Endothelial cell of umbilical vein (primary cell): ENCODE measurements around the gene CNEP1R1. TPM values are rescaled to one million over a fixed set of nuclear protein-coding genes. Genes with fewer than 3 reads are reported as not detected.

ENCODE experiments used
- BruUV-seq: library from RNA; stranded (reverse); fragments of 400-500 nt; replicated peaks from 2 replicates; lab custom pipeline; 2021; lab: Mats Ljungman, UMichigan
- CTCF ChIA-PET: fragments of 300-600, 350-600 bp; sonication (Branson Sonifier 250); formaldehyde crosslinking; loops from one replicate; lab custom pipeline; 2021; ENCODE audit warnings: antibody characterized with exemption, inconsistent platforms; lab: Charles Lee
- POLR2A ChIA-PET: fragments of 300-600, 350-600 bp; sonication (Branson Sonifier 250); formaldehyde crosslinking; loops from one replicate; lab custom pipeline; 2021; ENCODE audit warnings: antibody characterized with exemption, inconsistent platforms; lab: Charles Lee
- DNase-seq: peaks from one replicate; pipeline ENCODE4 v3.0.0-alpha.2; 2011; ENCODE audit warnings: low read depth, low spot score
- FAIRE-seq: peaks from 2 replicates; lab custom pipeline; 2011; peaks lifted over from hg19 to GRCh38; lab: Jason Lieb, UNC
- H2AFZ ChIP-seq: 2 replicates; pipeline ENCODE4 v1.6.0; 2012; ENCODE audit warnings: low read depth, low read length, control low read depth, inconsistent platforms
- H3K27ac ChIP-seq: 2 replicates; pipeline ENCODE4 v1.5.1; 2011; ENCODE audit warnings: low read depth, mild to moderate bottlenecking, control low read depth, low read length, moderate library complexity; ENCODE audit not compliant: insufficient read depth
- H3K27me3 ChIP-seq, 2 experiments: 2 replicates each; pipeline versions ENCODE4 v1.6.0 to v1.6.1; 2011; ENCODE audit warnings: low read length in 2 of 2, mixed read lengths in 1 of 2; ENCODE audit not compliant: control insufficient read depth in 2 of 2, insufficient read depth in 2 of 2
- H3K36me3 ChIP-seq, 2 experiments: 2 replicates in 1 of 2; 3 replicates in 1 of 2; pipeline ENCODE4 v1.5.1; 2011; ENCODE audit warnings: low read length in 2 of 2, mild to moderate bottlenecking in 1 of 2, moderate library complexity in 1 of 2; ENCODE audit not compliant: control insufficient read depth in 2 of 2, insufficient read depth in 2 of 2; ENCODE audit errors: extremely low read depth in 1 of 2
- H3K4me1 ChIP-seq: 3 replicates; pipeline ENCODE4 v1.5.1; 2011; ENCODE audit warnings: mild to moderate bottlenecking, low read length; ENCODE audit not compliant: control insufficient read depth, insufficient read depth; ENCODE audit errors: extremely low read depth
- H3K4me2 ChIP-seq: 2 replicates; pipeline ENCODE4 v1.6.1; 2011; ENCODE audit warnings: low read length, control low read depth, mixed read lengths; ENCODE audit not compliant: insufficient read depth
- H3K4me3 ChIP-seq, 3 experiments: fragments of 200-600 bp in 1 of 3; sonication (generic), shearing (Covaris generic) in 1 of 3; replicated peaks in 1 of 3; 2 replicates each; pipeline ENCODE4 v1.5.1; 2011 to 2016; ENCODE audit warnings: control low read depth in 3 of 3, low read length in 3 of 3, mild to moderate bottlenecking in 2 of 3, inconsistent platforms in 1 of 3, low read depth in 1 of 3, moderate library complexity in 1 of 3; ENCODE audit not compliant: insufficient read depth in 1 of 3
- H3K79me2 ChIP-seq: 2 replicates; pipeline ENCODE4 v1.6.0; 2012; ENCODE audit warnings: low read length, inconsistent platforms; ENCODE audit not compliant: control insufficient read depth, insufficient read depth
- H3K9ac ChIP-seq: replicated peaks from 2 replicates; pipeline ENCODE3; 2011; ENCODE audit warnings: low read length, control low read depth; ENCODE audit not compliant: insufficient read depth; ENCODE audit errors: extremely low read depth
- H3K9me1 ChIP-seq: replicated peaks from 3 replicates; pipeline ENCODE4 v1.6.0; 2011; ENCODE audit warnings: mild to moderate bottlenecking, low read length; ENCODE audit not compliant: control insufficient read depth, insufficient read depth; ENCODE audit errors: extremely low read depth
- H3K9me3 ChIP-seq: replicated peaks from 2 replicates; pipeline ENCODE4 v1.5.1; 2012; ENCODE audit warnings: low read length, inconsistent platforms; ENCODE audit not compliant: control insufficient read depth, insufficient read depth
- H4K20me1 ChIP-seq: replicated peaks from 2 replicates; pipeline ENCODE3; 2011; ENCODE audit warnings: mild to moderate bottlenecking, low read length; ENCODE audit not compliant: control insufficient read depth, insufficient read depth; ENCODE audit errors: extremely low read depth
- EZH2 ChIP-seq: IDR thresholded peaks from 2 replicates; pipeline ENCODE4 v1.6.1; 2012; ENCODE audit warnings: borderline replicate concordance, low read depth, mild to moderate bottlenecking, moderate library complexity, low read length, inconsistent platforms; ENCODE audit not compliant: severe bottlenecking
- FOS ChIP-seq: IDR thresholded peaks from 2 replicates; pipeline ENCODE4 v1.6.1; 2011; ENCODE audit warnings: mild to moderate bottlenecking, low read length, moderate library complexity, borderline replicate concordance; ENCODE audit not compliant: insufficient read depth
- JUN ChIP-seq: IDR thresholded peaks from 2 replicates; pipeline ENCODE4 v1.6.1; 2011; ENCODE audit warnings: borderline replicate concordance, low read depth; ENCODE audit not compliant: insufficient read length, insufficient read depth
- POLR2A ChIP-seq: IDR thresholded peaks from 2 replicates; pipeline ENCODE4 v1.6.1; 2012; ENCODE audit warnings: low read depth, mild to moderate bottlenecking, control low read depth, low read length
- dilution Hi-C: fragments of 300-500 bp; cut with MboI; formaldehyde crosslinking; loops from one replicate; pipeline ENCODE4 v1.15.0; 2019; ENCODE audit warnings: low sequenced_read_pairs; ENCODE audit not compliant: extremely low pct_ligation_motif_present
- intact Hi-C: fragments of 100-400 bp; cut with micrococcal nuclease; formaldehyde crosslinking; loops from one replicate; pipeline ENCODE4 v1.10.0; 2022
- polyA plus RNA-seq, 4 experiments: library from polyadenylated mRNA; depleted of rRNA in 3 of 4; stranded (reverse) in 3 of 4; unstranded in 1 of 4; fragments of >200 nt; gene quantifications; 2 replicates each; pipeline versions ENCODE4 v1.2.1 to v1.2.3, GENCODE V29; 2011 to 2012; ENCODE audit warnings: missing spikeins in 1 of 4
- total RNA-seq: library from RNA; stranded (reverse); gene quantifications from 2 replicates; pipeline ENCODE4 v1.2.3, GENCODE V29; 2021

The CNEP1R1 gene
- total and polyA plus RNA-seq, 2 donors (not counting 3 experiments of a cell fraction or from before 2014, with no cell fraction given), result 15.3 to 23.2 TPM

DNA sequence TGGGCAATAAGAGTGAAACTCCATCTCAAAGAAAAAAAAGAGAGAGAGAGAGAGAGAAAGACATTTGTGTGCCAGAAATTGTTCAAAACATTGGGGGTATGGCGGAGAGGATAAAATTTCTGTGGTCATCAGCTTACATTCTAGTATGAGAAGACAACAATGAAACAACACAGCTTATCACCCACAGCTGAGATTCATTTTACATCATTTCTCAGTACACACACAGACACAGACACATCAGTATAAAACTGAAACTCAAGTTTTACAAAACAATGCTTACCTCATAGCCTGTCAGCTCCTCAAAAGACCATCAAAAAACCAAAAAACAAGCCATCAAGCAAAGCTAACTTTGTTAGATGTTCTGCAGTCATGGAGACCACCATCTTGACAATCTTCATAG lies 31.4 kb upstream of the CNEP1R1 start:
- FAIRE-seq (no peak), DNase-seq (no peak)
- Histone ChIP-seq H3K4me1 (no peaks in the 10 kb centered on the region), H3K27ac (no peak overlapping the region), H3K9ac (no peak overlapping the region), H4K20me1 (no peaks in the 10 kb centered on the region), H3K79me2 (no peaks in the 10 kb centered on the region), H3K9me1 (no peaks in the 10 kb centered on the region), H3K36me3 (no peaks in the 10 kb centered on the region), H3K27me3 (peaks cover 0 to 4% of the 10 kb centered on the region in 2 experiments), H3K4me3 (no peak overlapping the region), H2AFZ (no peak overlapping the region), H3K4me2 (no peak overlapping the region), H3K9me3 (no peaks in the 10 kb centered on the region)
- intact Hi-C loops, result no loop called here
- no TSS peak for BruUV-seq
- dilution Hi-C loops, result no loop called here
- no peak for TF ChIP-seq JUN
- no peak for TF ChIP-seq EZH2
- no peak for TF ChIP-seq FOS
- CTCF ChIA-PET, result interaction anchor here (0.8 kb wide), 1 partner anchor 36 kb away, joined by 3 read pairs; no protein-coding TSS in a partner anchor
- POLR2A ChIA-PET, result no interaction called here

GRCh38 chr16:49994006-49994405 lies 31.0 kb upstream of the CNEP1R1 start:
- ChIA-PET POLR2A (no interaction called here), CTCF (interaction anchor here (0.8 kb wide), 1 partner anchor 36 kb away, joined by 3 read pairs; no protein-coding TSS in a partner anchor)
- Histone ChIP-seq H3K4me1 (no peaks in the 10 kb centered on the region), H3K9ac (no peak overlapping the region), H3K27me3 (peaks cover 0 to 4% of the 10 kb centered on the region in 2 experiments), H3K4me3 (no peak overlapping the region), H3K36me3 (no peaks in the 10 kb centered on the region), H3K27ac (no peak overlapping the region), H3K79me2 (no peaks in the 10 kb centered on the region), H2AFZ (no peak overlapping the region), H3K9me1 (no peaks in the 10 kb centered on the region), H4K20me1 (no peaks in the 10 kb centered on the region), H3K9me3 (no peaks in the 10 kb centered on the region), H3K4me2 (no peak overlapping the region)
- dilution Hi-C loops, result no loop called here
- intact Hi-C loops, result no loop called here
- no peak for TF ChIP-seq POLR2A
- no peak for TF ChIP-seq EZH2
- FAIRE-seq (no peak), DNase-seq (no peak)
- no TSS peak for BruUV-seq
